ENCODE results near the gene TMCC2. TPM values are rescaled to one million over a fixed set of nuclear protein-coding genes. Genes with fewer than 3 reads are reported as not detected.

Gene TMCC2
- total and polyA plus RNA-seq, 2 of the 4 experiments (the other 2 are of a cell fraction) = 2.0 to 4.2 TPM

- Histone ChIP-seq H2AK9ac (replicated peaks; ENCODE audit: low read depth, low read length, poor library complexity) (peak overlapping the region; percentile 22), H3K14ac (replicated peaks; ENCODE audit: low read depth, low read length) (no peak overlapping the region), H2BK5ac (ENCODE audit: low read depth, low read length, poor library complexity, severe bottlenecking) (no peak overlapping the region), H4K91ac (ENCODE audit: insufficient read depth, low read depth, low read length) (no peak overlapping the region), H3K4me1 (ENCODE audit: control insufficient read depth, insufficient read depth, low read length) (peaks cover 15% of the 10 kb centered on the region), H3K36me3 (ENCODE audit: control insufficient read depth, insufficient read depth, low read length) (peaks cover 2% of the 10 kb centered on the region; the same call in 1 of the 2 replicates), H2AFZ (replicated peaks; ENCODE audit: low read length, poor library complexity) (no peak overlapping the region), H2BK120ac (ENCODE audit: low read depth, low read length) (no peak overlapping the region; the same call in 1 of the 2 replicates), H2BK15ac (ENCODE audit: low read depth, low read length) (no peak overlapping the region), H3K23ac (ENCODE audit: low read depth, low read length) (no peak overlapping the region), H3K79me1 (ENCODE audit: low read depth in 1 of 2, low read length in 2 of 2) (peaks cover 3% of the 10 kb centered on the region in 2 experiments; a peak in 2 of 4 replicates), H3K9me1 (ENCODE audit: insufficient read depth, low read length) (peaks cover 11% of the 10 kb centered on the region), H2AK5ac (ENCODE audit: low read depth, low read length) (no peak overlapping the region; the same call in none of the 2 replicates), H3K56ac (ENCODE audit: extremely low read depth, insufficient read depth, low read length) (no peak overlapping the region), H3K9ac (ENCODE audit: low read depth, low read length) (no peak overlapping the region), H2BK20ac (ENCODE audit: low read depth, low read length) (no peak overlapping the region), H3K9me3 (ENCODE audit: control insufficient read depth, insufficient read depth, low read length) (no peaks in the 10 kb centered on the region), H4K20me1 (ENCODE audit: insufficient read depth, low read length) (no peaks in the 10 kb centered on the region), H3K27me3 (ENCODE audit: control insufficient read depth, insufficient read depth, low read length) (no peaks in the 10 kb centered on the region), H3K4ac (ENCODE audit: low read depth, low read length) (0 out of 2 replicates have a peak overlapping the region, but pooled peaks have one; percentile 6), H3K18ac (ENCODE audit: low read depth, low read length) (no peak overlapping the region), H4K8ac (ENCODE audit: low read depth in 2 of 2, low read length in 2 of 2) (no peak overlapping the region), H3K4me3 (ENCODE audit: insufficient read depth, low read depth, low read length) (no peak overlapping the region), H4K5ac (ENCODE audit: low read depth, low read length) (no peak overlapping the region), H3K27ac (ENCODE audit: insufficient read depth, low read length) (no peak overlapping the region), H3K4me2 (ENCODE audit: low read depth, low read length) (no peak overlapping the region)
- in situ Hi-C loops (cut with MboI; ENCODE audit: low sequenced_read_pairs) (loop anchor here (10.0 to 25.0 kb wide), 2 partner anchors 212 to 460 kb away; no protein-coding TSS in a partner anchor), intact Hi-C loops (cut with micrococcal nuclease) (loop anchor here (5.0 kb wide), 1 partner anchor 160 kb away; no protein-coding TSS in a partner anchor), dilution Hi-C loops (cut with HindIII; ENCODE audit: low sequenced_read_pairs, unreplicated experiment) (no loop called here)
- ATAC-seq (ENCODE audit: low read depth) (no peak), DNase-seq (no peak)
- TF ChIP-seq RAD21 (IDR thresholded peaks at IDR 0.05; ENCODE audit: low read length) (no peak), RCOR1 (IDR thresholded peaks at IDR 0.05; ENCODE audit: insufficient replicate concordance, low read length) (no peak)
- ChIA-PET POLR2A (ENCODE audit: unreplicated experiment) (no interaction called here), CTCF (interaction anchor here (1.1 to 3.5 kb wide), 6 partner anchors 9 to 81 kb away, joined by 3 to 35 read pairs (median 11); no protein-coding TSS in a partner anchor)
- BruUV-seq (replicated peaks) = no TSS peak
- WGBS, 2 experiments (ENCODE audit: extremely low coverage in 2 of 2, insufficient read length in 1 of 2) = no CpG with 5 or more reads among the region's 3 CpGs
Measured at GRCh38 chr1:205272536-205272935, 44.8 kb downstream of the TMCC2 start.
